GM21423 (cell line): Measurements from ENCODE around the gene YARS1.

Experiments used
- ATAC-seq: cut with Tn5 transposase; IDR thresholded peaks from one replicate; pipeline ENCODE4 v1.9.1; 2021; ENCODE audit warnings: mild to moderate bottlenecking, moderate library complexity; ENCODE audit not compliant: unreplicated experiment

Gene YARS1

GRCh38 chr1:32782086-32782485 lies 35.1 kb downstream of the YARS1 start:
- no peak for ATAC-seq

DNA sequence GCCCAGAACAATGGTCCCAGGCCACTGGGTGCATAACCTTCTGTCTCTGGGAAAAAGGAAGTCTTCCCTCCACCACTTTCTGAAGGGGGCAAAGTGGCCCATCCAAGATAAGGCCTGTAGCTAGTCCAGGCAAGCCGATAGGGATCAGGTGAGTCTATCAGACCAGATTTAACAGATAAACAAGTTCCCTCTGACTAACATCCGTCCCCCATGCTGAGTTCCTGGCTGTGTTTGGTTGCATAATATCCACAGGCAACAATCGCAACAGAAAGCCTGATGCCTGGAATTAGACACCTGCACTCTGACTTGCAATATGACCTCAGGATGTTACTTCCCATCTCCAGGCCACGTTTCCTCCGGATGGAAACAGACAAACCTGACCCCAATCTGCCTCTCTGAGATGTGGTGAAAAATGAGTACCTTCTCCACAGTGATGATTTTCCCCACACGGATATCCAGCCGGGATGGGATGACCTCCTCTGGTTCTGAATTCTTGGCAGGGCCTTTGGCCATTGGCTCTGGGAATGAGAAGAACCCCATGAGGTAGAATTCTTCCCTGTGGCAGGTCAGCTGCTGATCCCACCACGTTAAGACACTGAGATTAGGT lies 36.4 kb downstream of the YARS1 start:
- ATAC-seq = no peak

GRCh38 chr1:32780005-32780404 lies 37.2 kb downstream of the YARS1 start:
- no peak for ATAC-seq

GRCh38 chr1:32779242-32779641 lies 37.9 kb downstream of the YARS1 start:
- ATAC-seq = no peak

GRCh38 chr1:32775640-32776337 lies 41.4 kb downstream of the YARS1 start:
- ATAC-seq = no peak

GRCh38 chr1:32774950-32775634 lies 42.1 kb downstream of the YARS1 start:
- no peak for ATAC-seq

DNA sequence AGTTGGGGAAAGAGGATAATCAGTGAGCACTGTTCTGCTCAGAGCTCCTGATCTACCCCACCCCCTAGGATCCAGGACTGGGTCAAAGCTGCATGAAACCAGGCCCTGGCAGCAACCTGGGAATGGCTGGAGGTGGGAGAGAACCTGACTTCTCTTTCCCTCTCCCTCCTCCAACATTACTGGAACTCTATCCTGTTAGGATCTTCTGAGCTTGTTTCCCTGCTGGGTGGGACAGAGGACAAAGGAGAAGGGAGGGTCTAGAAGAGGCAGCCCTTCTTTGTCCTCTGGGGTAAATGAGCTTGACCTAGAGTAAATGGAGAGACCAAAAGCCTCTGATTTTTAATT lies 42.7 kb downstream of the YARS1 start:
- no peak for ATAC-seq

DNA sequence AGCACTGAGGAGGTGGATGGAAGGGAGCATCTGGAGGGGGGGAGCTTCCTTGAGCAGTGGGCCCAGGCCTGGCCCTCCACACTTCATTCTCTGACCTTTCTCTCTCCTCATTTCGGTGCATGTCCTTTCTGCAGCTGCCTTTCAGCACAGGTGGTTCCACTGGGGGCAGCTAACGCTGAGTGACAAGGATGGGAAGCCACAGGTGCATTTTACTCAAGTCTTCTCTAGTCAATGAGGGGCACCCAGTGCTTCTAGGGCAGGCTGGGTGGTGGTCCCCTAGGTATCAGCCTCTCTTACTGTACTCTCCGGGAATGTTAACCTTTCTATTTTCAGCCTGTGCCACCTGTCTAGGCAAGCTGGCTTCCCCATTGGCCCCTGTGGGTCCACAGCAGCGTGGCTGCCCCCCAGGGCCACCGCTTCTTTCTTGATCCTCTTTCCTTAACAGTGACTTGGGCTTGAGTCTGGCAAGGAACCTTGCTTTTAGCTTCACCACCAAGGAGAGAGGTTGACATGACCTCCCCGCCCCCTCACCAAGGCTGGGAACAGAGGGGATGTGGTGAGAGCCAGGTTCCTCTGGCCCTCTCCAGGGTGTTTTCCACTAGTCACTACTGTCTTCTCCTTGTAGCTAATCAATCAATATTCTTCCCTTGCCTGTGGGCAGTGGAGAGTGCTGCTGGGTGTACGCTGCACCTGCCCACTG lies 43.2 kb downstream of the YARS1 start:
- no peak for ATAC-seq

DNA sequence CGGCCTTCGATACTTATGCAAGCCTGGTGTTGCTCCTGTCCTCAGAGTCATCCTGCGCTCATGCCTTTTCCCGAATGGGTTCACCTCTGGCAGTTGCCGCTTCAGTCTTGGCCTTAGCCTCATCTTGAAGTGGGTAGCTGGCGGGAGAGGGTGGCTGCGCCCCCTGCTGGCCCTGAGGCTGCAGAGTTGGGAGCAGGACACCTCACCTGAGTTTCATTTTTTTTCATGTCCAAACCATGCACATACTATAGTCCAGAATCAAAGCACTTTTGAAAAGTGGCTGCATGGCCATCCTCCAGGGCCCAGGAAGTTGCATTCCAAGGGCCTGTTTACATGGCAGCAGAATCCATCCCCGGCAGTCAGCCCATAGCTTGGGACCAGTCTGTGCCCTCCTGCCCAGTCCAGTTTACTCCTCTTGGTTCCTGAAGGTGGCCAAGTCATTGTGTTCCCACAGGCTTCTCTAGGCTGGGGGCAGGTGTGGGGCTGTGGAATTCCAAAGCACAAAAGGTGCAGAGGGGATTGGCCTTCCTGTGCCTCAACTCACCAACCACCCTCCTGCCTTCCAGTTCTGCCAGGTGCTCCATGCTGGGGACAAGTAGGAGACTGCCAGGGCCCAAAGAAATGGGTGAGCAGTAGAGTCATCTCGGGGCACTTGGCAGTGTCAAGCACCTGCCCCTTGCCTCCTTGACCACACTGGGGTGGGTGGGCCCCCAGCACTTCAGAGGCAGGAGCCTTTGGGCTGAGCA lies 44.0 kb downstream of the YARS1 start:
- no peak for ATAC-seq

- no peak for ATAC-seq
Measured at GRCh38 chr1:32772281-32773017, 44.7 kb downstream of the YARS1 start.

GRCh38 chr1:32771561-32772280 lies 45.4 kb downstream of the YARS1 start:
- ATAC-seq = no peak

DNA sequence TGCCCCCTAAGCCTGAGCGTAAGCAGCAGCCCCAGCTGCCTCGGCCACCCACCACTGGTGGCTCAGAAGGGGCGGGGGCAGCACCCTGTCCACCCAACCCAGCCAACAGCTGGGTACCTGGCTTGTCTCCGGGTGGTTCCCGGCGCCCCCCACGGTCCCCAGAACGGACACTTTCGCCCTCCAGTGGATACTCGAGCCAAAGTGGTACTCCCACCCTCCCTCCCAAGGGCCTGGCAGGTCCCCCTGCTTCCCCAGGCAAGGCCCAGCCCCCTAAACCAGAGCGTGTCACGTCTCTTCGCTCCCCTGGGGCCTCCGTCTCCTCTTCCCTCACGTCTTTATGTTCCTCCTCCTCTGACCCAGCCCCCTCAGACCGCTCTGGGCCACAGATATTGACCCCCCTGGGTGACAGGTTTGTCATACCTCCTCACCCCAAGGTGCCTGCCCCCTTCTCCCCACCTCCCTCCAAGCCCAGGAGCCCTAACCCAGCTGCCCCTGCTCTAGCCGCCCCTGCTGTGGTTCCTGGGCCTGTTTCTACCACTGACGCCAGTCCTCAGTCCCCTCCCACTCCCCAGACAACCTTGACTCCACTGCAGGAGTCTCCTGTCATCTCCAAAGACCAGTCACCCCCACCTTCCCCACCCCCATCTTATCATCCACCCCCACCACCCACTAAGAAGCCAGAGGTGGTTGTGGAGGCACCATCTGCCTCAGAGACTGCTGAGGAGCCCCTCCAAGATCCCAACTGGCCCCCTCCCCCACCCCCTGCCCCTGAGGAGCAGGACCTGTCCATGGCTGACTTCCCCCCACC lies 46.2 kb downstream of the YARS1 start:
- ATAC-seq = no peak

GRCh38 chr1:32770221-32770731 lies 46.9 kb downstream of the YARS1 start:
- ATAC-seq = no peak

DNA sequence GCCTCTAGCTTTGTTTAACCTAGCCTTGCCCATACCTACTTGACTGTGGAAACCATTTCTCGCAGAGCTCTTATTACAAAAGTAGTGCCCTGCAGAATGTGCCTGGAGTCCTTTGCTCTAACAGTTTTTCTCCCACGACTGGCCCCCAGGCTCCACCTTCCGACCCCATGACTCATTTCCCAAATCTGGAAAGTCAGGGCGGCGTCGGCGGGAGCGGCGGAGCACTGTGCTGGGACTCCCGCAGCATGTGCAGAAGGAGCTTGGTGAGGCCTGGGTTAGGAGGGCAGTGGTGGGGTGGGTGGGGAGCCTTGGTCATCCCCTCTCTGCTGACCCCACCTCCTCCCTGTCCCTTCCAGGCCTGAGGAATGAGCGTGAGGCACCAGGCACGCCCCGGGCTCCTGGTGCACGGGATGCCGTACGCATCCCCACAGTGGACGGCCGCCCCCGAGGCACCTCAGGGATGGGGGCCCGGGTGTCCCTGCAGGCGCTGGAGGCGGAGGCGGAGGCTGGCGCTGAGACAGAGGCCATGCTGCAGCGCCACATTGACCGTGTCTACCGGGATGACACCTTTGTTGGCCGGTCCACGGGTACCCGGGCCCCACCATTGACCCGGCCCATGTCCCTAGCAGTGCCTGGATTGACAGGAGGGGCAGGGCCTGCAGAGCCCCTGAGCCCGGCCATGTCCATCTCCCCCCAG lies 47.5 kb downstream of the YARS1 start:
- ATAC-seq = no peak

DNA sequence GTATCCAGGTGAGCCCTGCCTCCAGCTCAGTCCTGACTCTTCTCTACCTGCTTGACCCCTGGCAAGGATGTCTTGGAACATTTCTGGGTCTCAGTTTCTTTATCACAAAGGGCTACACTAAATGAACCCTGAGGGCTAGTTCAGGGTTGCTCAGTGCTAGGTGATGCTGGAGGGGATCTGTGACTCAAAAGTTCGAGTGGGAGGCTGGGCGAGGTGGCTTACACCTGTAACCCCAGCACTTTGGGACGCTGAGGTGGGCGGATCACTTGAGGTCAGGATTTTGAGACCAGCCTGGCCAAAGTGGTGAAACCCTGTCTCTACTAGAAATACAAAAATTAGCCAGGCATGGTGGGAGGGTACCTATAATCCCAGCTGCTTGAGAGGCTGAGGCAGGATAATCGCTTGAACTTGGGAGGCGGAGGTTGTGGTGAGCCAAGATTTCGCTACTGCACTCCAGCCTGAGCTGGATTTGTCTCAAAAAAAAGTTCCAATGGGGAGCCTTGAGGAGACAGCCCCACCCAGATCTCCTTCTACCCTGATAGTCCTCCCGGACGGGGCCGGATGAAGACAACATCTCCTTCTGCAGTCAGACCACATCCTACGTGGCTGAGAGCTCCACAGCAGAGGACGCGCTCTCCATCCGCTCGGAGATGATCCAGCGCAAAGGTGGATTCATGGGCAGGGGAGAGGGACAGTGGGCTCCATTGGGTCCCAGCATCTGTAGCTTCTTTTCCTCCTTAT lies 48.9 kb downstream of the YARS1 start:
- ATAC-seq = no peak

DNA sequence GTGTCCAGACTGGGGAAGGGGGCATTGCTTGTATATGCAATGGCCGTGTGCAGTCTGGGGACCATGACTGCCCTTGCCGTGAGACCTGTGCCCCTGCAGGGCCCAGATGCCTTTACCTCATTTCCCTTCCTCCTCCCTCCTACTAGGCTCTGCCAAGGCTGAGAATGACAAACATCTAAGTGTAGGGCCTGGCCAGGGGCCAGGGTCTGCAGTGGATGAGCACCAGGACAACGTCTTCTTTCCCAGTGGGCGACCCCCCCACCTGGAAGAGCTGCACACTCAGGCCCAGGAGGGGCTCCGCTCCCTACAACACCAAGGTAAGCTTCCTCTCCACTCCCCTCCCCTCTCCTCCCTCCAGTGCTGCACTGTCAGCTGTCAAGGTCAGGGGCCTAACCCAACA lies 49.5 kb downstream of the YARS1 start:
- no peak for ATAC-seq

- no peak for ATAC-seq
Measured at GRCh38 chr1:32767156-32767555, 50.0 kb downstream of the YARS1 start.
